ENCODE results near the gene DNAI7. TPM values are rescaled to one million over a fixed set of nuclear protein-coding genes. Genes with fewer than 3 reads are reported as not detected.
A peak's percentile ranks its signal among the peaks of the same experiment; 100 is the strongest.

DNAI7 gene
- total RNA-seq, 2 experiments from 2014 or later, result 0.36 TPM; not detected in 1

DNA sequence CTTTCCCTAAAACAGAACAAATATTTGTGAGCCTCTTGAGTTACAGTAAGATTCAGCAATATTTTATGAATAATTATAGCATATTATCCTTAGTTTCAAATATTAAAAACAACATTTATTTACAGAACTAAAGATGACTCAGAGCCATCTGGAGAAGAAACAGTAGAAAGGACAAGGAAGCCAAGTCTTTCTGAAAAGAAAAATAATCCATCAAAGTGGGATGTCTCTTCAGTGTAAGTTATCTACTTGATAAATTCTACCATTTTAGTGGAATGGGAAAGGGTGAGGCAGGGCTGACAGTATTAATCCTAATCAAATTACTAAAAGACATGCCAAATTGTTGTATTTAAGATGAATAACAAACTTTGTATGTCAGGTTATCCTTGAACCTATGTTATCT, 88.1 kb downstream of the DNAI7 start:
- CTCF ChIA-PET, result no interaction called here
- no peak overlapping the region for H3K4me3 ChIP-seq (ENCODE audit: low read length)
- no peaks in the 10 kb centered on the region for H3K27me3 ChIP-seq (ENCODE audit: control insufficient read depth in 1 of 2, insufficient read depth in 2 of 2, low read length in 2 of 2)
- ATAC-seq (ENCODE audit: poor library complexity), result no peak
- Mint-ChIP-seq H3K27ac (peak overlapping the region; percentile 44), H3K4me3 (no peak overlapping the region), H3K9me3 (no peaks in the 10 kb centered on the region), H3K36me3 (ENCODE audit: low read depth) (peaks cover 71% of the 10 kb centered on the region), H3K4me1 (ENCODE audit: low read depth) (no peaks in the 10 kb centered on the region), H3K27me3 (no peaks in the 10 kb centered on the region)
- intact Hi-C loops (cut with DNase I, micrococcal nuclease), result no loop called here
- H3K4me1 ChIP-seq (ENCODE audit: insufficient read depth, low read length), result no peaks in the 10 kb centered on the region
- TF ChIP-seq, protein P1, sequence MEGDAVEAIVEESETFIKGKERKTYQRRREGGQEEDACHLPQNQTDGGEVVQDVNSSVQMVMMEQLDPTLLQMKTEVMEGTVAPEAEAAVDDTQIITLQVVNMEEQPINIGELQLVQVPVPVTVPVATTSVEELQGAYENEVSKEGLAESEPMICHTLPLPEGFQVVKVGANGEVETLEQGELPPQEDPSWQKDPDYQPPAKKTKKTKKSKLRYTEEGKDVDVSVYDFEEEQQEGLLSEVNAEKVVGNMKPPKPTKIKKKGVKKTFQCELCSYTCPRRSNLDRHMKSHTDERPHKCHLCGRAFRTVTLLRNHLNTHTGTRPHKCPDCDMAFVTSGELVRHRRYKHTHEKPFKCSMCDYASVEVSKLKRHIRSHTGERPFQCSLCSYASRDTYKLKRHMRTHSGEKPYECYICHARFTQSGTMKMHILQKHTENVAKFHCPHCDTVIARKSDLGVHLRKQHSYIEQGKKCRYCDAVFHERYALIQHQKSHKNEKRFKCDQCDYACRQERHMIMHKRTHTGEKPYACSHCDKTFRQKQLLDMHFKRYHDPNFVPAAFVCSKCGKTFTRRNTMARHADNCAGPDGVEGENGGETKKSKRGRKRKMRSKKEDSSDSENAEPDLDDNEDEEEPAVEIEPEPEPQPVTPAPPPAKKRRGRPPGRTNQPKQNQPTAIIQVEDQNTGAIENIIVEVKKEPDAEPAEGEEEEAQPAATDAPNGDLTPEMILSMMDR (IDR thresholded peaks at IDR 0.05), result no peak
- no peak for DNase-seq
- no peaks in the 10 kb centered on the region for H3K9me3 ChIP-seq (ENCODE audit: control insufficient read depth in 1 of 2, insufficient read depth in 1 of 2, low read length in 2 of 2)
- POLR2A ChIA-PET, result no interaction called here
- H3K27ac ChIP-seq (ENCODE audit: low read depth in 1 of 2, low read length in 2 of 2), result no peak overlapping the region
- peaks cover 45% of the 10 kb centered on the region for H3K36me3 ChIP-seq (ENCODE audit: insufficient read depth, low read length)

DNA sequence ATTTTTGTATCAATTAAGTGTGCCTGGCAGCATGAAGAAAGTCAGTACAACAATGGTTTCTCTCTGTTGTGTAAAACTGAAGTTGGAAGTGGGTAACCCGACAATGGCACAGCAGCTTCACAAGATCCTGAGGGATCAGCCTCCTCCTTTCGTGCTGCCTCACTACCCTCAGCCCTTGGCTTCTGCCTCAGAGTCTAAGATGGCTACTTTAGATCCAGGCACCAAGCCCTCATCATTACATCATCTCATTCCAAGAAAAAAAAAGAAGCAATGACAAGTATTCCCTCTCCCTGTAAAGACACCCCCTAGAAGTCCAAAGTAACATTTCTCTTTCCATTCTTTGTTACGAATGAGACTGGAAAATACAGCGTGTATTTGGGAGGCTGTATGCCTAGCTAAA, 92.6 kb downstream of the DNAI7 start:
- Histone ChIP-seq H3K27me3 (ENCODE audit: control insufficient read depth in 1 of 2, insufficient read depth in 2 of 2, low read length in 2 of 2) (no peaks in the 10 kb centered on the region), H3K9me3 (ENCODE audit: control insufficient read depth in 1 of 2, insufficient read depth in 1 of 2, low read length in 2 of 2) (no peaks in the 10 kb centered on the region), H3K36me3 (ENCODE audit: insufficient read depth, low read length) (peaks cover 65% of the 10 kb centered on the region), H3K4me1 (ENCODE audit: insufficient read depth, low read length) (no peaks in the 10 kb centered on the region), H3K27ac (ENCODE audit: low read depth in 1 of 2, low read length in 2 of 2) (no peak overlapping the region), H3K4me3 (ENCODE audit: low read length) (no peak overlapping the region)
- Mint-ChIP-seq H3K27ac (no peak overlapping the region), H3K9me3 (no peaks in the 10 kb centered on the region), H3K4me1 (ENCODE audit: low read depth) (no peaks in the 10 kb centered on the region), H3K36me3 (ENCODE audit: low read depth) (peaks cover 61% of the 10 kb centered on the region), H3K27me3 (no peaks in the 10 kb centered on the region), H3K4me3 (no peak overlapping the region)
- ChIA-PET CTCF (no interaction called here), POLR2A (interaction anchor here (0.9 kb wide), 1 partner anchor 49 kb away, joined by 5 read pairs; no protein-coding TSS in a partner anchor)
- ATAC-seq (ENCODE audit: poor library complexity), result no peak
- intact Hi-C loops (cut with DNase I, micrococcal nuclease), result no loop called here
- DNase-seq, result no peak
- TF ChIP-seq, protein P1 (IDR thresholded peaks at IDR 0.05), result no peak

DNA sequence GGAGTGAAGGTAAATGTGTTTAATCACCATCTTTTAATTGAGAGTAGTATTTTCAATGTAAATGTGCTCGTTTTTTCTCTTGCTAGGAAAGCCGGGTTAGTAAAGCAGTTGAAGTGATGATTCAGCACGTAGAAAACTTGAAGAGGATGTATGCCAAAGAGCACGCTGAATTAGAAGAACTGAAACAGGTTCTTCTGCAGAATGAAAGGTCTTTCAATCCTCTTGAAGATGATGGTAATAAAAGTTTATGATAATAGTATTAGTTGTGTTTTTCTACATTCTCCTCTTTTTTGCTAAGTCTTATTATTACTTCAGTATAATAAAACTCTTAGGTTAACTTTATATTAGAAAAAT, 93.9 kb downstream of the DNAI7 start:
- H3K4me3 ChIP-seq (ENCODE audit: low read length), result no peak overlapping the region
- H3K36me3 Mint-ChIP-seq (ENCODE audit: low read depth), result peaks cover 62% of the 10 kb centered on the region
- intact Hi-C loops (cut with DNase I, micrococcal nuclease), result loop anchor here in 1 of 2 experiments (2.0 kb wide), 1 partner anchor 14 kb away; no protein-coding TSS in a partner anchor
- no peaks in the 10 kb centered on the region for H3K9me3 Mint-ChIP-seq
- H3K4me1 Mint-ChIP-seq (ENCODE audit: low read depth), result no peaks in the 10 kb centered on the region
- TF ChIP-seq, protein P1 (IDR thresholded peaks at IDR 0.05), result no peak
- no peaks in the 10 kb centered on the region for H3K27me3 Mint-ChIP-seq
- H3K27ac Mint-ChIP-seq, result no peak overlapping the region
- POLR2A ChIA-PET, result no interaction called here
- ATAC-seq (ENCODE audit: poor library complexity) (no peak), DNase-seq (no peak)
- no peaks in the 10 kb centered on the region for H3K4me1 ChIP-seq (ENCODE audit: insufficient read depth, low read length)
- H3K4me3 Mint-ChIP-seq, result no peak overlapping the region
- no peaks in the 10 kb centered on the region for H3K9me3 ChIP-seq (ENCODE audit: control insufficient read depth in 1 of 2, insufficient read depth in 1 of 2, low read length in 2 of 2)
- H3K27ac ChIP-seq (ENCODE audit: low read depth in 1 of 2, low read length in 2 of 2), result no peak overlapping the region
- peaks cover 67% of the 10 kb centered on the region for H3K36me3 ChIP-seq (ENCODE audit: insufficient read depth, low read length)
- H3K27me3 ChIP-seq (ENCODE audit: control insufficient read depth in 1 of 2, insufficient read depth in 2 of 2, low read length in 2 of 2), result no peaks in the 10 kb centered on the region
- CTCF ChIA-PET, result no interaction called here
